Stimulated activated CD8-positive, alpha-beta memory T cell treated with anti-CD3 and anti-CD28 coated beads, Interleukin-15, amount 100 ng/mL, for 4 hours (primary cell): Measurements from ENCODE around the gene ZSCAN20.

Source experiments
- DNase-seq, 2 donors: peaks; one replicate each; pipeline ENCODE4 v3.0.0-alpha.2; 2020; ENCODE audit warnings: low read depth in 2 of 2

Gene ZSCAN20

GRCh38 chr1:33472269-33472980 is at the start of gene ZSCAN20:
Gene ZSCAN20 (plus strand): TSS chr1:33472645. CDS start chr1:33479289, 6,644 bp downstream.
- peak; percentile 71 to 80 for DNase-seq

GRCh38 chr1:33424205-33424604 is 48.2 kb upstream of the ZSCAN20 start:
- DNase-seq, result no peak

DNA sequence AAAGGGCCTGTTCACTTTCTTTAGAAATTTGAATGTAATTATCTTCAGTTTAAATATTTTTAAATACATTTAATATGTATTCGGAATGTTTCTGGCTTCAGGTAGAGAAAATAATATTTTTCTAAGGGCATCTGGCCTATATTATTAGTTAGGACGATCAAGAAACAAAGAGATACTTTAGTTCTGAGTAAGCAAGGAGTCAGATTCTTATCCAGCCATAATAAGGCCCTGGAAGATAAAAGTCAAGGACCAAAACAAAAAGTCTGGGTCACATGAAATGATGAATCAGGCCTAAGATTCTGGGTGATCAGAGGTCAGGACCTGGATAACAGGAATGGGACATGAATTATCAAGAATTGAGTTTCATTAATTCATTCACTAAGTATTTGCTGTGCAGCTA is 47.8 kb upstream of the ZSCAN20 start:
- no peak for DNase-seq

- DNase-seq, result no peak
Measured at GRCh38 chr1:33425900-33426299, 46.5 kb upstream of the ZSCAN20 start.

DNA sequence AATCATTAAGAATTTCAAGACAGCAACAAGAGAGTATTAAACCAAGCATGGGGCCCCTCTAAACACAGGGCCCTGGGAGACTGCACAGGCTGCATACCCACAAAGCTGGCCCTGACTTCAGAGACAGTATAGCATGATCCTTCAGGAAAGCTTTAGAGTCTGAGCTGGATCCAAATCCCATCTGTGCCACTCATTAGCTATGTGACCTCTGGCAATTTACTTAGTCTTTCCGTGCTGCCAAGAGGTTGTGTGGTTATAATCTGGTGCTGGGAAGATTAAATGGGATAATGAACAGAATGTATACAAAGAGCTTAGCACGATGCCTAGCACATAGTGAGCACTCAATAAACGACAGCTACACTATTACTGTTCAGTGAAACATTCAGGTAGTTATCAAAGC is 45.5 kb upstream of the ZSCAN20 start:
- DNase-seq, result no peak

GRCh38 chr1:33428661-33429060 is 43.8 kb upstream of the ZSCAN20 start:
- no peak for DNase-seq

- DNase-seq, result no peak
Measured at GRCh38 chr1:33429332-33429731, 43.1 kb upstream of the ZSCAN20 start.

DNA sequence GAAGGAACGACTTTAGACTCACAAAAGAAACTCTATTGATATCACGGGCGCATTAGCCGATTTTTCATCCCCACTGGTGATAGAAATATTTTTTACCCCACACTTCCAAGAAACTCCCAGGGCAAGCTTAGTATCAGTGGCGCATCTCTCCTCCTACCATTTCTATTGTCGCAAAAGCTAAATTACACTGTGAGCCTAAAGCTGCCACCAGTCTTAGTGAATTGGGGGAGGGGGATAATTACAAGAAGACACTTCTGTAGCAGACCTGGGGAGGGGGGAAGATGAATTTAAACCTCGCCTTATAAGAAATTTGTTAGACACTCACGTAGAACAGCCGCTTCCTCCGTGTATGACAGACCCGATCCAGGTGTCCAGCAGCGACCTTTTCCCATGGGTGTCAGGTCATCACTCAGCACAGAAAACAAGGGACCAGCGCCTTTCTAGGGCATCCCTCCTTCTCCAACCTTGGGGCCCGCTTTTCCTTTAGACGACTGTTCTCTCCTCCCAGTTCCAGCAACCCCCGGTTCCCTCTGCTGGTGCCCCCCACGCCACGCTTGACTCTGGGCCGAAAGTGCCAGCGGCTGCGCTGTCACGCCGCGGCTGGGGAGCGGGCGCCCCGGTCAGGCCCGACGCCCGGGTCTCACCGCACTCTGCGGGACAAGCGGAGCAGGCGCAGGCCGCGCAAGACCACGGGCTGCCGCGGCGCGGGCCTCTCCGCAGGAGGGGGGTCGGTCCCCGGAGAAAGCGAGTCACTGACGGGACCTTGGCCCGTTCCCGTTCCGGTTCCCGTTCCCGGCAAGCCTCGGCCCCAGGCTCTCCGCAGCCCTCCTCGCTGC is 42.4 kb upstream of the ZSCAN20 start:
- no peak for DNase-seq

DNA sequence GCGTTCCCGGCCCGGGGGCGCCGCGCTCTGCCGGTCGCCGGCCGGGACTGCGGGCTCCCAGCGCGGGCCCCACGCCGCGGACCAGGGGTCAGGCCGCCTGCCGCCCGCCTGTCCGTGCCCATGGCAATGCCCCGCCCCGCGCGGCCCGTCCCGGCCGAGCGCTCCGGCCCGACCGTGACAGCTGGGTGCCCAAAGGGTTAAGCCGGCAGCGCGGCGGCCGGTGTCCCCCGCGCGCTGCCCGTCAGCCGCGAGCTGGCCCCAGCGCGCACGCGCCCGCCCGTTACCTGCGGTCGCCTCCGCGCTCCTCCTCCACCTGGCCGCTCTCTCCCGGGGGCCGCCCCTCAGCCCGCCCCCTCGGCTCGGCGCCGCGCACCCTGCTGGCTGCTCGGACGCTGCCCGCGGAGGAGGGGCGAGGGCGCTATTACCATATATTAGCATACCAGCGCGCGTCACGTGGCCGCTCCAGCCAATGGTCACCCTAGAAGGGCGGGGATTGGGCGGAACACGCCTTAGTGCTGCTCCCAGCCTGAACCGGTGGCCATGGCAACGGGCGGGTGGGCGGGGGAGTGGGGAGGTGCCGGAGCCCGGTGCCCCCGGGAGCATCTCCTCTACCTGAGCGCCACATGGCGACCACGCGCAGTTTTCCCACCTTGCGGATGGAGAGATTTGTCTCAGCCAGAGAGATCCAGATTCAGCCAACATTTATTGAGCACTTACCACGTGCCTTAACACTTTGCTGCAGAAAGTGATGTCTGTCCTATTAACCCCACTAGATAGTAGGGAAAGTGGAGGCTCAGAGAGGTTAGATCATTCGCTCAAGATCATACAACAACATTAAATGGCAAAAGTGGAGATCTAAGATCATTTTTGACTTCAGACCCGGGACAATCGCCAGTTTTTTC is 41.5 kb upstream of the ZSCAN20 start, which contains the start of gene PHC2:
Gene PHC2, minus strand, starts transcription at position 404 of the 902 bp plus-strand sequence. CDS start 55,556 bp downstream, outside the sequence.
- peak; percentile 86 to 89 for DNase-seq

- DNase-seq, result no peak
Measured at GRCh38 chr1:33433509-33434362, 38.7 kb upstream of the ZSCAN20 start.

- DNase-seq, result no peak
Measured at GRCh38 chr1:33434363-33434750, 38.1 kb upstream of the ZSCAN20 start.

- DNase-seq, result no peak
Measured at GRCh38 chr1:33435096-33435820, 37.2 kb upstream of the ZSCAN20 start.

DNA sequence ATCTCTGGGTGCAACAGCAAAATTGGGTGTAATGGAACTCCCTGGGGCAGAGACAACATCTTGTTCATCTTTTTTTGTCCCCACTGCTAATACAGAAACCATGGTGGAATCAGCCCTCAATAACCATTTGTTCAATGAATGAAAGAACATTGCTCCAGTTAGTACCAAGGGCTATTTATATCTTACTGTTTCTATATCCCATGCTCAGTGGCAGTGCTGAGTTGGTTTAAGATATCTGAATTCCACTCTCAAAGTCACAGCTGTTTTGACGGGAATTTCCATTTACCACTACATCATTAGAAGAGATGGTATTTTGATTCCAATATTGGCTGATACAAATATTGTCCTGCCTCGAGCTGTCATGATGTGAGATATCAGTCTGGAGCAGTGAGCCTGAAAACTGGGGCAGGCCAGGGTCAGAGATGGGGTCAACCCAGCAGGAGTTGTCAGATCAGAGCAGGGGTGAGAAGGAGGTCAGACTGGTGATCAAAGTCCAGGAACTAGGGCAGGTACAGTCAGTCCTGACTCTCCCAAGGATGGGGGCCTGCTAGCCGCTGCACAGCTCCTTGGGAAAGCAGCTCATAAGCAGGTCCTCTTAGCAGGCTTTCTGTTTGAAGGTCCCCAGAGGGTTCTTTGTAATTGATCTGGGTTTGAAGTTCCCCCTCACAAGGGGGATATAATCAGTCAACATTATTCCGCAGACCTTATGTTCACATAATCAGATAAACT is 35.7 kb upstream of the ZSCAN20 start:
- no peak for DNase-seq

DNA sequence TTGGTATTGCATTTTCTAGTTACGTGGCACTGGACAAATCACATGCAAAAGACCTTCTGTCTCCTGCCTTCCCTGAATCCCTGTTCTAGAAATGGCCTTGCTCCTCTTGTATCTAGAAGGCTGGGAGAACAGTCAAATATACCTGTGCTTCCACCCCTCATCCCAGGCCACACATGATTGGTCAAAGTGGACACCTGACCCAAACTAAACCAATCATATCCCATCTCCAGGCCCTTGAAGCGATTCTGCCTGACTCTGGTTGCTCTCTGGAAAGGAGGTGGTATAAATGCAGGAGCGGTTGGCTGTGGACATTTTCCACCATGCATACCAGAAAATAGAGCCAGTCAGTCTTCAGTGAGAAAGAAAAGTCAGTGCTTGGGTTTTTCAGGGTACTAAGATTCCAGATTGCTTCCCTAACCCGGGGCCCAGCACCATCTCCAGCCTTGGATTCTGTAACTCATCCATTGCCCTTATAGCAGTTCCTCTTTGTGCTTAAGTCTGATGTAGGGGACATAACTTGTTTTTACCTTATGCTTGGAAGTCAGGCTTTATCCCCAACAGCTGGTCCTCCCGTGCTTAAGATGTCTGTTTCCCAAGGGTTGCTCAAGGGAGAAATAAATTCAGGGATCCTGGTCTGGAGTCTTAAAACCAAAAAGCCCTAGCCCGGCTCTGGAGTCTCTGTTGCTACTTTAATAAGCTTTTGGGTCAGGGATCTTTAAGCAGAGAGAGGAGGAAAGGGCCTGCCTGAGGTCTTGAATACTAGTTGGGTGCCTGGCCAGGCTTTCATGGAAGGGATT is 33.9 kb upstream of the ZSCAN20 start:
- DNase-seq, result no peak

GRCh38 chr1:33439662-33440061 is 32.8 kb upstream of the ZSCAN20 start:
- DNase-seq, result no peak

DNA sequence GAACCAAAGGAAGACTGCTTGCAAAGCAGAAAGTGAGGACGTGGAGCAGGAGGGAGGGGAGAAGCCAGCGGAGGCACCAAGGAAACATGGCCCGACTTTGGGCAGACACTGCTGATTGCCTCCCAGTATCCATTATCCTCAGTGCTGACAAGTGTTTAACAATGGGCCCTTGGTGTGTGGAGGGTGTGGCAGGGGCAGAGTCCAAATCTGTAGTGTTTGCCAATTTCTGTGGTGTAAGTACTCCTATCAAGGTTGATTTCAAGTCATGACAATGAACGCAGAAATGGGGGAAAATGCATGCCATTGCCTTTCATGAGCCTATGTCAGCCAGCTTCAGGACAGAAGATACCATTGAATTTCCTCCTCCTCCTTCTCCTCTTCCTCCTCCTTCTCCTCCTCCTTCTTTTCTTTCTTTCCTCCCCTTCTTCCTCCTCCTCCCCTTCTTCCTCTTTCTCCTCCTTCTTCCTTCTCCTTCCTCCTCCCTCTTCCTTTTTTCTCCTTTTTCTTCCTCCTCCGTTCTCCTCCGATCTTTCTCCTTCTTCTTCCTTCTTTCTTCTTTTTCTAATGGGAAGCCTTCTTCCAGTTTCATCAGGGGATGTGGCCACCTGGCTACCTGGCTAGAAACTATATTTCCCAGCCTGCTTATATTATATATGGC is 31.2 kb upstream of the ZSCAN20 start:
- DNase-seq, result no peak

DNA sequence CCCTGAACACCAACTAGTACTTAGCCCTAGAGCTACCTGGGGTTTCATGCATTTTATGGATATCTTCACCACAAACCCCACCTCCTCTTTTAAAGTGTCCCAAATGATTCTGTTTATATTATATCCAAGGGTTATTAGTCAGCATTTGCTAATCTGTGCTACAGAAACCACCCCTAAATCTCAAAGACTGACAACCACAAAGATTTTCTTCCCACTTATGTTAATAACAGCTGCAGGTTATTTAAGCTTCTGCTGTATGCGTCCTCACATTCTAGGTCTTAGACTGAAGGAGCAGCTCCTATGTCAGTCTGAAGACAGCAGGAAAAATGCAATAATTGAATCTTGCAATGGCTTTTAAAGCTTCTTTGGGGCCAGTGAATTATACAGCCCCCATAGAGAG is 30.3 kb upstream of the ZSCAN20 start:
- DNase-seq, result no peak

DNA sequence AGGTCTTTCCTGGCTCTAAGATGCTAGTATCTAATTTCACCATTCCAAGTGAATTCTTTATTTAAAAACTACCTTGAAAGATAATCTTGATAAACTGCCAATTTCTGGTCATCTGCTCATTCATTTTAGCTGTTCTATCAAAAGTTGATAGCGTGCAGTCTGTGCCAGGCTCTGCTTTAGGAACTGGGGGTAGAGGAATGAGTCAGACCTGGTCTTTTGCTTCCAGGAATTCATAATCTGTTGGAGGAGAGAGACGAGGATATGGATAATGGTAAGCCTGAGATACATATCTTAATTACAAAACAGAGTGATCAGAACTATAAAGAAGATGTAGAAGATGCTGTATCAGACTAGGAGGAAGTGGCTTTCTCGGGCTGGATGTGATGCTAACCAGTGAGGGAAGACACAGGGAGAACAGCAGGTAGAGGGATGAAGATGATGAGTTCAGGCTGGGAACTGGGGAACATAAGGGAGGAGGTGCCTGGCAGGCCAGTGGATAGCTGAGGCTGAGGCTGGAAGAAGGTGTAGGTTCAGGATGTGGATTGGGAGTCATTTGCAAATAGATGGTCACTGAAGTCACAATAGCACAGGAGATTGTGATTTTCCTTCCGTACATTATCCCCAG is 29.3 kb upstream of the ZSCAN20 start:
- DNase-seq, result no peak
